Activated CD4-positive, CD25-positive, alpha-beta regulatory T cell treated with anti-CD3 and anti-CD28 coated beads, Interleukin-2, amount 50 U/mL, for 24 hours (primary cell): ENCODE results near the gene BPIFB6.

ENCODE experiments used
- ATAC-seq, 2 donors: fragments of 150-1000 bp; cut with Tn5 transposase; one replicate each; pipeline ENCODE4 v1.10.0; 2021; ENCODE audit warnings: mild to moderate bottlenecking in 1 of 2, moderate library complexity in 1 of 2

The BPIFB6 gene

GRCh38 chr20:33064572-33065287 lies 33.3 kb downstream of the BPIFB6 start:
- no peak for ATAC-seq

- no peak for ATAC-seq
These were observed 34.3 kb downstream of the BPIFB6 start for GRCh38 chr20:33065785-33066184.

- ATAC-seq, result no peak
These were observed 36.4 kb downstream of the BPIFB6 start for GRCh38 chr20:33067806-33068205.

- ATAC-seq, result no peak
These were observed 36.9 kb downstream of the BPIFB6 start for GRCh38 chr20:33068251-33068939.

- ATAC-seq, result no peak
These were observed 38.2 kb downstream of the BPIFB6 start for GRCh38 chr20:33069673-33070072.

GRCh38 chr20:33070111-33071053 lies 38.9 kb downstream of the BPIFB6 start:
- no peak for ATAC-seq

- no peak for ATAC-seq
These were observed 39.8 kb downstream of the BPIFB6 start for GRCh38 chr20:33071198-33071597.

GRCh38 chr20:33072362-33072761 lies 40.9 kb downstream of the BPIFB6 start:
- ATAC-seq, result no peak

- ATAC-seq, result no peak
These were observed 41.4 kb downstream of the BPIFB6 start for GRCh38 chr20:33072813-33073212.

- ATAC-seq, result no peak
These were observed 43.2 kb downstream of the BPIFB6 start for GRCh38 chr20:33074675-33075074.

- ATAC-seq, result no peak
These were observed 43.8 kb downstream of the BPIFB6 start for GRCh38 chr20:33075281-33075680.

GRCh38 chr20:33076662-33077372 lies 45.4 kb downstream of the BPIFB6 start:
- ATAC-seq, result peak in 1 of 2 donors; percentile 24

GRCh38 chr20:33079259-33079658 lies 47.8 kb downstream of the BPIFB6 start, which contains the start of gene BPIFB4:
Gene BPIFB4, plus strand, starts transcription at chr20:33079643. Its CDS starts 1,884 bp downstream, at chr20:33081527.
- no peak for ATAC-seq

GRCh38 chr20:33081411-33082154 lies 50.1 kb downstream of the BPIFB6 start:
- ATAC-seq, result no peak

- ATAC-seq, result no peak
These were observed 51.1 kb downstream of the BPIFB6 start for GRCh38 chr20:33082546-33082945.

GRCh38 chr20:33083544-33084340 lies 52.3 kb downstream of the BPIFB6 start:
- no peak for ATAC-seq

GRCh38 chr20:33084722-33085121 lies 53.3 kb downstream of the BPIFB6 start:
- no peak for ATAC-seq

- no peak for ATAC-seq
These were observed 54.7 kb downstream of the BPIFB6 start for GRCh38 chr20:33086052-33086722.

GRCh38 chr20:33091147-33091546 lies 59.7 kb downstream of the BPIFB6 start:
- ATAC-seq, result no peak

GRCh38 chr20:33091693-33092092 lies 60.2 kb downstream of the BPIFB6 start:
- no peak for ATAC-seq
